CD4-positive, alpha-beta T cell treated with Interleukin-17A for 4 hours (primary cell): Measurements from ENCODE around the gene RSPO4.
"Not testable (repeated sequence)": the region's sequence is repeated elsewhere in the genome, so short reads cannot be mapped to it uniquely, and the experiment has no call there.

Source experiments
- DNase-seq: peaks from one replicate; pipeline ENCODE4 v3.0.0-alpha.2; 2020; ENCODE audit warnings: mixed read lengths

RSPO4 gene

GRCh38 chr20:1003920-1004697, 2.0 kb upstream of the RSPO4 start:
- DNase-seq = no peak

DNA sequence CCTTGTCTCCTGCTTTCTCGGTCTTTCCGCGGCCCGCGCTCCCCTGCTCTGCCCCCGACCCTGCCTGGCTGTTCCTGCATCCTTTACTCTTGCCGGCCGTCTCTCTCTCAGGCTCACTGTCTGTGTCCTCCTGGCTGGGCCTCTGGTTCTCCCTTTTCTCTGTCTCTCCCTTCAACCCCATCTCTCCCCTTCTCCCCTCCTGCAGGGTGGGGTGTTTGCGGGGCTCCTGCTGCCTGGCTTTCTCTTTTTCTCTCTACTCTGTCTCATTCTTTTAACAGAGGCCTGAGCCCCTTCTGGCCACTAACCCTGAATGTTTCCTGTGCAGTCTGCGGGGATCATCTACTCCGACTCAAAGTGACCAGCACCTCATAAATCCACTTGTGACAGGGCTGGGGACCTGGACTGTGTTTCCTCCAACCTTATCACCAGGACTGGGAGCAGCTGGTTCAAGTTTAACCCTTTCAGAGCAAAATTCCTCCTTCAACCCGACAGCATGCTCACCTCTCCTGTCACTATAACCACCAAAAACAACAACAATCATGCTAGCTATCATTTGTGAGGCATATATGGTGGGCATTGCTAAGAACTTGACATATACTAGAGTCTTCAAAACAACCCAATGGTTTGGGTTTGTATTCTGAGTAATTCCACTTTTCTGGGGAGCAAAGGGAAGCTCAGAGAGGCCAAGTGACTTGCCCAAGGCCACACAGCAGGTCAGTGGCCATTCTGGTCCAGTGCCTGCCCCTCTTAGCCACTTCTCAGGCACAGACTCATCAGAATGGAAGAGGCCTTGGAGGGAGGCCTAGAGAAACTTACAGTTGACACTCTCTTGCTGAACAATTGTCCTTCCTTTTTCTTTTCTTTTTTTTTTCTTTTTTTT, 811 bp upstream of the RSPO4 start:
- no peak for DNase-seq

- DNase-seq = no peak
Observed at GRCh38 chr20:1001116-1001515, 995 bp downstream of the RSPO4 start.

DNA sequence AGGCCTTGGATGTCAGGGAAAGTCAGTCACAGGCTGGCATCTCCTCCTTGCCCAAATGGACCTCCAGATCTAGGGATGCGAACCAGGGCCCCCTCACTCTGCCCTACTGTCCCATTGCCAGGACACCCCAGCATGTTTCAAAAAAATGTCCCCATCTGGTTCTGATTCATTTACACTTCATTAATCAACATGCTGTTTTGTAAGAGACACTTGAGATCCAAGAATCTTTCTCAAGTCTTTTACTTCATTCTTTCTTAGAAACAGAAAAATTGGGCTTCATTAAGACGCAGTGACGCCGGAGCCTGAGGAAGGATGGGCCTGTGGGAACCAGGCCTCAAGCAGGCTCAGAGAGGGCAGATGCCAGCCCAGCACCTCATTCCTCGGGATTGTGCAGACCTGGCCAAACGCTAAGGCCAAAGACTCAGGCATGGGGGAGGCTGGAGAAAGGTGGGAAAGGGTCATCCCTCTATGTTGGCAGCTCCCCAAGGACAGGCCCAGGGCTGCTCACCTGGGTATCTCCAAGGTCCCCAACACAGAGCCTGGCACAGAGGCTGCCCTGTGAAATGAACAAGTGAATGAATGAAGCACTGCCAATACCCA, 3.8 kb downstream of the RSPO4 start:
- no peak for DNase-seq

DNA sequence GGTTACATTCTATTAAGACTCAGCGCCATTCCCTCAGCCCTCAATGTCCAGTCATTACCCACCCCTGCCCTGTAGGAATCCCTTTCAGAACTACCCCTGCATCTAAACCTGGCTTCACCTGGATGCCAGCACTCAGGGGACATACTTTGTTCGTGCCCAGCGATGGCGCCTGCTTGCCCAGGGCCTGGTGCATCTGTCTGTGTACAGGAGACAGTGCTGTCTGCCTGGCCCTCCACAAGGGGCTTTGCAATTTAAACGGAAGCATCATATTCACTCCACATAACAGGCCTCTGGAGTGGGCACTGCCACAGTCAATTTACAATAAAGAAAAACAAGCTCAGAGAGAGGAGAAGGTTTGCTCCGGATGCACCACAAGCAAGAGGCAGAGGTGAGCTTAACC, 4.6 kb downstream of the RSPO4 start:
- no peak for DNase-seq

- DNase-seq = no peak
Observed at GRCh38 chr20:997016-997415, 5.1 kb downstream of the RSPO4 start.

- DNase-seq = no peak
Observed at GRCh38 chr20:995170-995569, 6.9 kb downstream of the RSPO4 start.

DNA sequence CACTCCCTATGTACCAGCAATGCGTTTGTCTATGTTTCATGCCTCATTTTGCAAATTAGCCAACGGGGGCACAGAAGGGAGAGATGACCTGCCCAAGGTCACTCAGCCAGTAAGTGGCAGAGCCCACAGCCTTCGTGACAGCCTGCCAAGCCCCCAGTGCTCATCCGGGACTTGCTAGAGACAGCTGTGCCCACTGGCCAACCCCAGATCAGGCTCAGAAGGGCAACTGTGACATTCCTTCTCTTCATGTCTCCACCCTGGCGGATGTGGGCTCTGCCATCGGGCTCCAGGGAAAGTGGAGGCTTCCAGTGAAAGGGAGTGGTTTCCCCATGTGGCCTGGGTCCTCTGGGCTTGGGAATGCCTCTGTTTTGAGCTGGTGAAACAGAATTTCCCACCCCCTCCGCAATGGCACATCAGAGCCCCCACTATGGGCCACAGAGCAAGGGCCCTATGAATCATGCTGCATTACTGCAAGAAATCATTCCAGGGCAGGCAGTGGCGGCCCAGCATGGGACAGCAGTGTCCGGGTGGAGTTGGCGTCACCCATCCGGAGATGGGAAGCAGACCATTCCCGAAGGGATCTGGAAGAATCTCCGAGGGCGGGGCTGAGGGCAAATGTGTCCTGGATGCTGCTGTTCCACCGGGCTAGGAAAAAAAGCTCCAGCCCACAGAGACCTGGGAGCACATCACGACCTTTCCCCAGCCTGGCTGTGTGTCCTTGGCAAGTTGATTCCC, 9.1 kb downstream of the RSPO4 start:
- DNase-seq = no peak

- DNase-seq = no peak
Observed at GRCh38 chr20:991850-992249, 10.3 kb downstream of the RSPO4 start.

DNA sequence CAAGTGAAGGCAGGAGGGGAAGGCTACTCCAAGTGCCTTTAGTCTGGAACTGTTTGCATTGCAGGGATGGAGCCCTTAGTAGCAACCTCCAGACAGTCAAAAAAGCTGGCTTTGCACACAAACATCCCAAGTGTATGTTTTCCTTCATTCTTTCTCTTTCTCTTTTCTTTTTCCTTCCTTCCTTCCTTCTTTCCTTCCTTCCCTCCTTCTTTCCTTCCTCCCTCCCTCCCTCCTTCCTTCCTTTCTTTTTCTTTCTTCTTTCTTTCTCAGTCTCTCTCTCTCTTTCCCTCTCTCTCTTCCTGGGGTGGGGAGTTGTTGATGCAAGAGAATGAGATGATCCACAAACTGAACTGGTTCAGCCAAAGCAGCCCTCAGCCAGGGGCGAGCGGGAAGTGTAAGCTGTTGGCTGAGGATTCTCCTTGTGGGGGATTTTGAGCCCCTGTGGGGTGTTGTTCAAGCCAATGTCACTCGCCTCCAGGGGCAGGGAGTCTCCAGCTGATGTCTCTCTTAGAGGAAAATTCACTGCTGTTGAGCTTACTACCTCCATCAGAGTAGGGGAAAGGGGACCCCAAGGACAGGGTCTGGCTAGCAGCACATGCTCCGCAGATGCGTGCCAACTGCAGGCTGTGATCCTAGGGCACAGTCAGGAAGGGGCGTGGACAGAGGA, 11.7 kb downstream of the RSPO4 start:
- DNase-seq = no peak

GRCh38 chr20:988272-988671, 13.8 kb downstream of the RSPO4 start:
- no peak for DNase-seq

- DNase-seq = no peak
Observed at GRCh38 chr20:987677-988076, 14.4 kb downstream of the RSPO4 start.

DNA sequence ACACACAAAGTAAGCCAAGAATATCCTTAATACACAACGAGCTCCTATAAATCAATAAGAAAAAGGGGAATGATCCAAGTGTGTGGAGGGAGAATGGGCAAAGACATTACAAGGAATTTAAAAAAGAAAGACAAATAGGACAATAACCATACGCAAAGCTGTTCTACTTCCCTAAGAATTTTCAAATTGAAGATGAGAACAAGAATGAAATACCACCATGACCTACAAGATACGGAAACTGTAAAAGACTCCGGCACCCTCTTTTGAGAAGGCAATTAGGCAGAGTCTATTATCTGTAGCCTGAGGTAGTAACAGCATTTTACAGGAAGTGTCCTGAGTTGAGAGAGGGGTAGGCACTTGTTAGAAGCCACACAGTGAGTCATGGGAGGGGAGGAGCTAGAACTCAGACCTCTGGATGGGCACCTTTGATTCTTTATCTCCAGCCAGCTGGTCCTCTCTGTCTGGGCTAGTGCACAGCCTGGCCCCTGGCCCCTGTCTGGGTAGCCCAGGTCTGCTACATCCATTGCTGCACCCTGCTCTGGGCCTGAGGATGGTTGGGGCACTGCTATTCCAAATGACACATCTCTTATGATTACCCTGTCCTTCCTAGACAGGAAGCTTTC, 15.3 kb downstream of the RSPO4 start:
- no peak for DNase-seq

DNA sequence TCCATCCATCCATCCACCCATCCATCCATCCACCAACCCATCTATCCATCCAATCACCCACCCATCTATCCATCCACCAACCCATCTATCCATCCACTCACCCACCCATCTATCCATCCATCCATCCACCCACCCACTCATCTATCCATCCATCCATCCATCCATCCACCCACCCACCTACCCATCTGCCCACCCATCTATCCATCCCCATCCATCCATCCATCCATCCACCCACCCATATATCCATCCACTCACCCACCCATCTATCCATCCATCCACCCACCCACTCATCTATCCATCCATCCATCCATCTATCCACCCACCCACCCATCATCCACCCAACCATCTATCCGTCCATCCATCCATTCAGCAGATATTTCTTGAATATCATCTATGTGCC, 17.1 kb downstream of the RSPO4 start:
- not testable (repeated sequence) for DNase-seq

GRCh38 chr20:982754-983153, 19.4 kb downstream of the RSPO4 start:
- DNase-seq = no peak

- DNase-seq = no peak
Observed at GRCh38 chr20:977021-977420, 25.1 kb downstream of the RSPO4 start.

- no peak for DNase-seq
Observed at GRCh38 chr20:976033-976432, 26.1 kb downstream of the RSPO4 start.

DNA sequence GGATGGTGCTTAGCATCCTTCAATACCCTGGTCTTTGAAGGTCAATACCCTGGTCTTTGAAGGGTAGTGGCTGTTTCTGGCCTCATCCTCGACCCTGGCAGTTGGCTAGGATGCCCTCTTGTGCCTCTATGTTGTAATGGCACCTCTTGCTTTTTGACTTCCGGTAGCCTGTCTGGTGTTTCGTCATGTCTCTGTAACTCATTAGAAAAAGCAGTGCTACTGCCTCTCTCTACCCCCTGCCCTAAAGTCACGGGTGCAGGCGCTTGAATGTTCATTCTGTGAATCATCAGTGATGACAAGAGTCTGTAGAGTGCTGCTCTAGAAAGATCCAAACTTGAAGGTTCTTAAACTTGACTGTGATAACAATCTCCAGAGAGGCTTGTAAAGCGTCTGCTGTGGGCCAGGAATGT, 28.3 kb downstream of the RSPO4 start:
- DNase-seq = peak; percentile 21

- DNase-seq = no peak
Observed at GRCh38 chr20:972256-972655, 29.9 kb downstream of the RSPO4 start.

GRCh38 chr20:971346-971745, 30.8 kb downstream of the RSPO4 start:
- DNase-seq = no peak

GRCh38 chr20:969868-970267, 32.2 kb downstream of the RSPO4 start:
- no peak for DNase-seq
